ENCODE results near the gene TOMM7. TPM values are rescaled to one million over a fixed set of nuclear protein-coding genes. Genes with fewer than 3 reads are reported as not detected.
A peak's percentile ranks its signal among the peaks of the same experiment; 100 is the strongest.

The TOMM7 gene
- polyA plus RNA-seq, 2 of the 4 experiments (the other 2 are of a cell fraction), result 526 to 685 TPM

DNA sequence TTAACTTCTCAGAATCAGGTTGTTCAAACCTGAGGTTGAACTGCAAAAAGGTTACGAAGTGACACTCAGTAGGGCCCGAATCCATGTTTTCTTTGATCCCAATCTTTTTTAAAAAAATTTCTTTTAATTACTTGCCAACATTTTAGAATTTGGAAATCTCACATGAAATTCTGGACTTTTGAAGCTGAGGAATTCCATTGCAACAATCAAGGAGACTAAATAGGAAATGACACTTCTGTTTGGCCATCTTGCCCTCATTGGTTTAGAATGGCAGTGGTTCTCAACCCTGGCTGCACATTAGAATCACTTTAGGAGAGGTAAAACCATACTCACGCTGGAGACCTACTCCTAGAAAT lies 471 bp upstream of the TOMM7 start:
- peak overlapping the region; percentile 92 to 94 for H3K27ac ChIP-seq
- peaks cover 22% of the 10 kb centered on the region; the same call in 2 of the 3 replicates for H3K4me1 ChIP-seq
- DNase-seq (ENCODE audit: low read depth in 1 of 2, low spot score in 1 of 2) (no peak), ATAC-seq (peak; percentile 8 to 9; a peak in 2 of 6 replicates), FAIRE-seq (no peak)
- POLR2A ChIA-PET, result interaction anchor here (2.0 kb wide), 1 partner anchor 36 kb away, joined by 7 read pairs; no protein-coding TSS in a partner anchor
- 51% methylated on average over 3 of the region's 3 CpGs for WGBS (ENCODE audit: missing lambda C conversion rate)
- H3K4me2 ChIP-seq, result peak overlapping the region; percentile 84
- no peak for TF ChIP-seq EHMT2 (IDR thresholded peaks at IDR 0.05; ENCODE audit: low read depth)
- 0 out of 2 replicates have a peak, but pooled peaks have one; percentile 2 for TF ChIP-seq PHF8 (IDR thresholded peaks at IDR 0.05; ENCODE audit: borderline replicate concordance, low read depth)
- TF ChIP-seq ESRRA (IDR thresholded peaks at IDR 0.05; ENCODE audit: borderline replicate concordance, low read length), result no peak
- peak overlapping the region; percentile 83 for H3K4me3 ChIP-seq
- CTCF ChIA-PET, result interaction anchor here (1.2 to 2.6 kb wide), 6 partner anchors 10 to 262 kb away, joined by 3 to 10 read pairs (median 5); no protein-coding TSS in a partner anchor
- no peaks in the 10 kb centered on the region for H3K9me3 ChIP-seq

DNA sequence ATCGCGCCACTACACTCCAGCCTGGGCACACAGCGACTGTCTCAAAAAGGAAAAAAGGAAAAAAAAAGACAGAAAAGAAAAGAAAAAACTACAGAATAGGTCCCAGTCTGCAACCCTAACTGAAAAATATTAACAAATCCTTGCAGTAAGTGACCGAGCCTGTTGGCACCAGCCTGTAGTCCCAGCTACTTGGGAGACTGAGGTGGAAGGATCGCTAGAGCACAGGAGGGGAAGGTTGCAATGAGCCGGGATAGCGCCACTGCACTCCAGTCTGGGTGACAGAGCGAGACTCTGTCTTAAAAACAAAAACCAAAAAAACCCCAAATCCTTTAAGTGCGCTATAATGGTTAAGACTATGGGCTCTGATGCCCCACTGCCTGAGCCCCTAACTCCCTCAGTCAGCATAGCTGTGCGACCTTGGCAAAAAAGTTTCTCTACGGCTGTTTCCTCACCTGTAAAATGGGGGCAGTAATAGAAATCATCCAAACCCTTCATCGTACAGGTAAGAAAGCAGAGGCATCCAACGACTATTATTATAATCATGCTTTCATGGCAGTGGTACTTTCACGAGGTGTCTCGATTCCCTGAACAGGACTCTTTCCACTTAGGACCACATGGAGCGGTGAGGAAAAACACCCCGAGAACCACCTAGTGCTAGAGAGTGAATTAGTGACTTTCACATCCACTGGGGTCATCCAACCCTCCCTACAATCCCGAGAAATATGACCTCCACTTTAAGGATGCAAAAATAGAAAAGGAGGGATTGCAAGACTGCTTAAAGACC lies 755 bp downstream of the TOMM7 start:
- peak; percentile 16 to 69; a peak in 3 of 6 replicates for ATAC-seq
- H3K9me3 ChIP-seq, result no peaks in the 10 kb centered on the region
- POLR2A ChIA-PET, result interaction anchor here (2.0 kb wide), 1 partner anchor 38 kb away, joined by 7 read pairs; no protein-coding TSS in a partner anchor
- FAIRE-seq, result no peak
- peaks cover 22% of the 10 kb centered on the region; the same call in 2 of the 3 replicates for H3K4me1 ChIP-seq
- H3K27ac ChIP-seq, result peak overlapping the region; percentile 92 to 94
- TF ChIP-seq HOXB5 (CRISPR knock-in tag; IDR thresholded peaks at IDR 0.05), result no peak
- TF ChIP-seq, protein P1, sequence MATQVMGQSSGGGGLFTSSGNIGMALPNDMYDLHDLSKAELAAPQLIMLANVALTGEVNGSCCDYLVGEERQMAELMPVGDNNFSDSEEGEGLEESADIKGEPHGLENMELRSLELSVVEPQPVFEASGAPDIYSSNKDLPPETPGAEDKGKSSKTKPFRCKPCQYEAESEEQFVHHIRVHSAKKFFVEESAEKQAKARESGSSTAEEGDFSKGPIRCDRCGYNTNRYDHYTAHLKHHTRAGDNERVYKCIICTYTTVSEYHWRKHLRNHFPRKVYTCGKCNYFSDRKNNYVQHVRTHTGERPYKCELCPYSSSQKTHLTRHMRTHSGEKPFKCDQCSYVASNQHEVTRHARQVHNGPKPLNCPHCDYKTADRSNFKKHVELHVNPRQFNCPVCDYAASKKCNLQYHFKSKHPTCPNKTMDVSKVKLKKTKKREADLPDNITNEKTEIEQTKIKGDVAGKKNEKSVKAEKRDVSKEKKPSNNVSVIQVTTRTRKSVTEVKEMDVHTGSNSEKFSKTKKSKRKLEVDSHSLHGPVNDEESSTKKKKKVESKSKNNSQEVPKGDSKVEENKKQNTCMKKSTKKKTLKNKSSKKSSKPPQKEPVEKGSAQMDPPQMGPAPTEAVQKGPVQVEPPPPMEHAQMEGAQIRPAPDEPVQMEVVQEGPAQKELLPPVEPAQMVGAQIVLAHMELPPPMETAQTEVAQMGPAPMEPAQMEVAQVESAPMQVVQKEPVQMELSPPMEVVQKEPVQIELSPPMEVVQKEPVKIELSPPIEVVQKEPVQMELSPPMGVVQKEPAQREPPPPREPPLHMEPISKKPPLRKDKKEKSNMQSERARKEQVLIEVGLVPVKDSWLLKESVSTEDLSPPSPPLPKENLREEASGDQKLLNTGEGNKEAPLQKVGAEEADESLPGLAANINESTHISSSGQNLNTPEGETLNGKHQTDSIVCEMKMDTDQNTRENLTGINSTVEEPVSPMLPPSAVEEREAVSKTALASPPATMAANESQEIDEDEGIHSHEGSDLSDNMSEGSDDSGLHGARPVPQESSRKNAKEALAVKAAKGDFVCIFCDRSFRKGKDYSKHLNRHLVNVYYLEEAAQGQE (IDR thresholded peaks at IDR 0.05), result no peak
- WGBS (ENCODE audit: missing lambda C conversion rate), result 15% methylated on average over 18 of the region's 18 CpGs
- peak overlapping the region; percentile 83 for H3K4me3 ChIP-seq
- no peak for DNase-seq (ENCODE audit: low read depth in 1 of 2, low spot score in 1 of 2)
- peak overlapping the region; percentile 78 for H3K4me2 ChIP-seq
- CTCF ChIA-PET, result interaction anchor here (0.6 to 2.3 kb wide), 12 partner anchors 11 to 260 kb away, joined by 3 to 5 read pairs (median 4); no protein-coding TSS in a partner anchor

DNA sequence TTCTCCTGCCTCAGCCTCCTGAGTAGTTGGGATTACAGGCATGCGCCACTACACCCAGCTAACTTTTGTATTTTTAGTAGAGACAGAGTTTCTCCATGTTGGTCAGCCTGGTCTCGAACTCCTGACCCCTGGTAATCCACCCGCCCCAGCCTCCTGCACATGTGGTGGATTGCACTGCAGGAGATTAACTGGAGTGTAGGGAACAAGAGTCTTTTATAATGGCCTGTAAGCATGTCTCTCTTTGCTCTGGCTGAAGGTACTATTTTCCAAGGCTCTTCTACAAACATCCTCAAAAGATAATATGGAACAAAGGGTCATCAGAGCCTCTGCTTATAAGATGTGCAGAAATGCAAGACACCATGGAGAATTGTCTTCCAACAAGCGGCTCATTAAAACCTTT lies 3.2 kb downstream of the TOMM7 start:
- Histone ChIP-seq H3K4me2 (no peak overlapping the region), H3K27ac (no peak overlapping the region), H3K4me3 (no peak overlapping the region), H3K4me1 (peaks cover 33% of the 10 kb centered on the region), H3K9me3 (no peaks in the 10 kb centered on the region)
- DNase-seq (ENCODE audit: low read depth in 1 of 2, low spot score in 1 of 2), result no peak
- ATAC-seq, result no peak
- ChIA-PET CTCF (no interaction called here), POLR2A (no interaction called here)
- WGBS (ENCODE audit: missing lambda C conversion rate), result 96% methylated on average over 4 of the region's 4 CpGs
- TF ChIP-seq FOXS1 (CRISPR knock-in tag; IDR thresholded peaks at IDR 0.05) (no peak), ZSCAN20 (CRISPR knock-in tag; IDR thresholded peaks at IDR 0.05) (no peak), EHF (CRISPR knock-in tag; IDR thresholded peaks at IDR 0.05) (no peak), EHMT2 (IDR thresholded peaks at IDR 0.05; ENCODE audit: low read depth) (no peak), MAFK (IDR thresholded peaks at IDR 0.05; ENCODE audit: partially characterized antibody) (no peak), CEBPB (IDR thresholded peaks at IDR 0.05) (no peak), KDM1A (IDR thresholded peaks at IDR 0.05; ENCODE audit: low read depth) (no peak), CBX8 (IDR thresholded peaks at IDR 0.05) (no peak), NPAS2 (CRISPR knock-in tag; IDR thresholded peaks at IDR 0.05; ENCODE audit: borderline replicate concordance) (no peak)
- TF ChIP-seq, protein P2, sequence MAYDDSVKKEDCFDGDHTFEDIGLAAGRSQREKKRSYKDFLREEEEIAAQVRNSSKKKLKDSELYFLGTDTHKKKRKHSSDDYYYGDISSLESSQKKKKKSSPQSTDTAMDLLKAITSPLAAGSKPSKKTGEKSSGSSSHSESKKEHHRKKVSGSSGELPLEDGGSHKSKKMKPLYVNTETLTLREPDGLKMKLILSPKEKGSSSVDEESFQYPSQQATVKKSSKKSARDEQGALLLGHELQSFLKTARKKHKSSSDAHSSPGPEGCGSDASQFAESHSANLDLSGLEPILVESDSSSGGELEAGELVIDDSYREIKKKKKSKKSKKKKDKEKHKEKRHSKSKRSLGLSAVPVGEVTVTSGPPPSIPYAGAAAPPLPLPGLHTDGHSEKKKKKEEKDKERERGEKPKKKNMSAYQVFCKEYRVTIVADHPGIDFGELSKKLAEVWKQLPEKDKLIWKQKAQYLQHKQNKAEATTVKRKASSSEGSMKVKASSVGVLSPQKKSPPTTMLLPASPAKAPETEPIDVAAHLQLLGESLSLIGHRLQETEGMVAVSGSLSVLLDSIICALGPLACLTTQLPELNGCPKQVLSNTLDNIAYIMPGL (CRISPR knock-in tag; IDR thresholded peaks at IDR 0.05; ENCODE audit: borderline replicate concordance), result no peak
- TF ChIP-seq, protein P3, sequence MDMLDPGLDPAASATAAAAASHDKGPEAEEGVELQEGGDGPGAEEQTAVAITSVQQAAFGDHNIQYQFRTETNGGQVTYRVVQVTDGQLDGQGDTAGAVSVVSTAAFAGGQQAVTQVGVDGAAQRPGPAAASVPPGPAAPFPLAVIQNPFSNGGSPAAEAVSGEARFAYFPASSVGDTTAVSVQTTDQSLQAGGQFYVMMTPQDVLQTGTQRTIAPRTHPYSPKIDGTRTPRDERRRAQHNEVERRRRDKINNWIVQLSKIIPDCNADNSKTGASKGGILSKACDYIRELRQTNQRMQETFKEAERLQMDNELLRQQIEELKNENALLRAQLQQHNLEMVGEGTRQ (IDR thresholded peaks at IDR 0.05), result no peak
- FAIRE-seq, result no peak
